ENCODE data around the gene PALD1.

PALD1 gene

GRCh38 chr10:70528741-70529362 is 50.3 kb downstream of the PALD1 start:
- no peak for TF ChIP-seq CTCF (IDR thresholded peaks at IDR 0.05; ENCODE audit: control insufficient read depth, extremely low read depth, insufficient read depth)
- no peak overlapping the region for H3K4me3 ChIP-seq (ENCODE audit: low read depth, low read length)
- peak; percentile 14 for DNase-seq (ENCODE audit: low read depth)

GRCh38 chr10:70529848-70530247 is 51.3 kb downstream of the PALD1 start:
- H3K4me3 ChIP-seq (ENCODE audit: low read depth, low read length): no peak overlapping the region
- DNase-seq (ENCODE audit: low read depth): no peak
- TF ChIP-seq CTCF (IDR thresholded peaks at IDR 0.05; ENCODE audit: control insufficient read depth, extremely low read depth, insufficient read depth): no peak

GRCh38 chr10:70530315-70530714 is 51.7 kb downstream of the PALD1 start:
- no peak for DNase-seq (ENCODE audit: low read depth)
- no peak overlapping the region for H3K4me3 ChIP-seq (ENCODE audit: low read depth, low read length)
- TF ChIP-seq CTCF (IDR thresholded peaks at IDR 0.05; ENCODE audit: control insufficient read depth, extremely low read depth, insufficient read depth): no peak

GRCh38 chr10:70532554-70533188 is 54.1 kb downstream of the PALD1 start:
- TF ChIP-seq CTCF (IDR thresholded peaks at IDR 0.05; ENCODE audit: control insufficient read depth, extremely low read depth, insufficient read depth): no peak
- no peak for DNase-seq (ENCODE audit: low read depth)
- H3K4me3 ChIP-seq (ENCODE audit: low read depth, low read length): no peak overlapping the region

GRCh38 chr10:70533189-70533558 is 54.6 kb downstream of the PALD1 start:
- no peak overlapping the region for H3K4me3 ChIP-seq (ENCODE audit: low read depth, low read length)
- DNase-seq (ENCODE audit: low read depth): no peak
- TF ChIP-seq CTCF (IDR thresholded peaks at IDR 0.05; ENCODE audit: control insufficient read depth, extremely low read depth, insufficient read depth): no peak

- no peak overlapping the region for H3K4me3 ChIP-seq (ENCODE audit: low read depth, low read length)
- no peak for TF ChIP-seq CTCF (IDR thresholded peaks at IDR 0.05; ENCODE audit: control insufficient read depth, extremely low read depth, insufficient read depth)
- DNase-seq (ENCODE audit: low read depth): no peak
Measured at GRCh38 chr10:70534281-70534680, 55.7 kb downstream of the PALD1 start.

GRCh38 chr10:70535001-70535400 is 56.4 kb downstream of the PALD1 start:
- no peak for TF ChIP-seq CTCF (IDR thresholded peaks at IDR 0.05; ENCODE audit: control insufficient read depth, extremely low read depth, insufficient read depth)
- DNase-seq (ENCODE audit: low read depth): no peak
- no peak overlapping the region for H3K4me3 ChIP-seq (ENCODE audit: low read depth, low read length)
